Lower leg skin (tissue), 3 donors: ENCODE results near the gene OR11H12.
"Not testable (repeated sequence)": the region's sequence is repeated elsewhere in the genome, so short reads cannot be mapped to it uniquely, and the experiment has no call there.

Source experiments
- CTCF ChIP-seq, 3 donors: fragments of 450-650 bp; IDR thresholded peaks; one replicate each; pipeline ENCODE4 v1.5.1; 2016; ENCODE audit warnings: antibody characterized with exemption in 3 of 3, mild to moderate bottlenecking in 3 of 3, moderate library complexity in 2 of 3
- POLR2A ChIP-seq, 2 donors: fragments of 450-650 bp; IDR thresholded peaks; one replicate each; pipeline ENCODE4 v1.6.1; 2016 to 2017; ENCODE audit warnings: antibody characterized with exemption in 2 of 2, mild to moderate bottlenecking in 1 of 2, moderate library complexity in 1 of 2

GRCh38 chr14:18636066-18636465 lies 35.1 kb downstream of the OR11H12 start:
- TF ChIP-seq CTCF, POLR2A (IDR thresholded peaks at IDR 0.05): not testable (repeated sequence)
